Measurements from ENCODE around the gene UCP1. TPM values are rescaled to one million over a fixed set of nuclear protein-coding genes. Genes with fewer than 3 reads are reported as not detected.

The UCP1 gene
- total RNA-seq, 1 donor from 2014 or later: not detected

GRCh38 chr4:140600408-140600807 lies 31.6 kb upstream of the UCP1 start:
- intact Hi-C loops (cut with micrococcal nuclease): no loop called here
- no peak for DNase-seq
- Histone ChIP-seq H3K9me3 (replicated peaks) (no peaks in the 10 kb centered on the region), H3K27ac (replicated peaks) (no peak overlapping the region), H3K36me3 (no peaks in the 10 kb centered on the region), H3K4me1 (peaks cover 28% of the 10 kb centered on the region), H3K27me3 (ENCODE audit: low read depth) (no peaks in the 10 kb centered on the region), H3K4me3 (no peak overlapping the region)
- TF ChIP-seq, protein P1, sequence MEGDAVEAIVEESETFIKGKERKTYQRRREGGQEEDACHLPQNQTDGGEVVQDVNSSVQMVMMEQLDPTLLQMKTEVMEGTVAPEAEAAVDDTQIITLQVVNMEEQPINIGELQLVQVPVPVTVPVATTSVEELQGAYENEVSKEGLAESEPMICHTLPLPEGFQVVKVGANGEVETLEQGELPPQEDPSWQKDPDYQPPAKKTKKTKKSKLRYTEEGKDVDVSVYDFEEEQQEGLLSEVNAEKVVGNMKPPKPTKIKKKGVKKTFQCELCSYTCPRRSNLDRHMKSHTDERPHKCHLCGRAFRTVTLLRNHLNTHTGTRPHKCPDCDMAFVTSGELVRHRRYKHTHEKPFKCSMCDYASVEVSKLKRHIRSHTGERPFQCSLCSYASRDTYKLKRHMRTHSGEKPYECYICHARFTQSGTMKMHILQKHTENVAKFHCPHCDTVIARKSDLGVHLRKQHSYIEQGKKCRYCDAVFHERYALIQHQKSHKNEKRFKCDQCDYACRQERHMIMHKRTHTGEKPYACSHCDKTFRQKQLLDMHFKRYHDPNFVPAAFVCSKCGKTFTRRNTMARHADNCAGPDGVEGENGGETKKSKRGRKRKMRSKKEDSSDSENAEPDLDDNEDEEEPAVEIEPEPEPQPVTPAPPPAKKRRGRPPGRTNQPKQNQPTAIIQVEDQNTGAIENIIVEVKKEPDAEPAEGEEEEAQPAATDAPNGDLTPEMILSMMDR (IDR thresholded peaks at IDR 0.05; ENCODE audit: borderline replicate concordance): no peak

- Histone ChIP-seq H3K36me3 (no peaks in the 10 kb centered on the region), H3K4me1 (no peaks in the 10 kb centered on the region), H3K27ac (replicated peaks) (no peak overlapping the region), H3K27me3 (ENCODE audit: low read depth) (no peaks in the 10 kb centered on the region), H3K9me3 (replicated peaks) (no peaks in the 10 kb centered on the region), H3K4me3 (no peak overlapping the region)
- TF ChIP-seq, protein P1 (IDR thresholded peaks at IDR 0.05; ENCODE audit: borderline replicate concordance): peak; percentile 69
- DNase-seq: no peak
- intact Hi-C loops (cut with micrococcal nuclease): no loop called here
These were observed 26.3 kb upstream of the UCP1 start for GRCh38 chr4:140595065-140595464.

GRCh38 chr4:140584439-140584838 lies 15.7 kb upstream of the UCP1 start:
- no peaks in the 10 kb centered on the region for H3K9me3 ChIP-seq (replicated peaks)
- H3K36me3 ChIP-seq: no peaks in the 10 kb centered on the region
- DNase-seq: no peak
- intact Hi-C loops (cut with micrococcal nuclease): no loop called here
- H3K4me3 ChIP-seq: no peak overlapping the region
- H3K27ac ChIP-seq (replicated peaks): no peak overlapping the region
- H3K4me1 ChIP-seq: no peaks in the 10 kb centered on the region
- peaks cover 28% of the 10 kb centered on the region for H3K27me3 ChIP-seq (ENCODE audit: low read depth)
- TF ChIP-seq, protein P1 (IDR thresholded peaks at IDR 0.05; ENCODE audit: borderline replicate concordance): no peak

DNA sequence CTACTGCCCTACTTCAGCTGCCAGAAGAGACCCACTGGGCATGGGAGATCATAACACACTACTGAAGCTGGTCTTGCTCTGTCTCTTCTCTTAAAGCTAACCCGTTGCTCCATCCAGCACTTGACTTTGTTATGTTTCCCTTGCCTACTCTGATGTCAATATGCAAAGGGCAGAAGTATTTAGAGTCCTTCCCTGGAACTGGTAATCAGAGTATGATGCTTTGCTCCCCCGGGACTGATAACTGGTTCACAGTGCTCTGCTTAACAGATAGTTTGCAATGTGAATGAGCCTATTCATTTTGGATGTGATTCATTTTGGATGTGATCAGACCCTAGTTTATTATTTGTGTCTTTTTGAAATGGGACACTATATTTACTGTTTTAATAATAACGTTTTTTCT lies 12.3 kb upstream of the UCP1 start:
- no peaks in the 10 kb centered on the region for H3K9me3 ChIP-seq (replicated peaks)
- no peaks in the 10 kb centered on the region for H3K36me3 ChIP-seq
- H3K4me3 ChIP-seq: no peak overlapping the region
- no peaks in the 10 kb centered on the region for H3K4me1 ChIP-seq
- intact Hi-C loops (cut with micrococcal nuclease): no loop called here
- peaks cover 61% of the 10 kb centered on the region for H3K27me3 ChIP-seq (ENCODE audit: low read depth)
- no peak overlapping the region for H3K27ac ChIP-seq (replicated peaks)
- TF ChIP-seq, protein P1 (IDR thresholded peaks at IDR 0.05; ENCODE audit: borderline replicate concordance): no peak
- DNase-seq: no peak

- DNase-seq: no peak
- Histone ChIP-seq H3K4me1 (no peaks in the 10 kb centered on the region), H3K27me3 (ENCODE audit: low read depth) (peaks cover 71% of the 10 kb centered on the region), H3K36me3 (no peaks in the 10 kb centered on the region), H3K9me3 (replicated peaks) (no peaks in the 10 kb centered on the region), H3K27ac (replicated peaks) (no peak overlapping the region), H3K4me3 (no peak overlapping the region)
- TF ChIP-seq, protein P1 (IDR thresholded peaks at IDR 0.05; ENCODE audit: borderline replicate concordance): no peak
- intact Hi-C loops (cut with micrococcal nuclease): no loop called here
These were observed 10.5 kb upstream of the UCP1 start for GRCh38 chr4:140579278-140579677.

DNA sequence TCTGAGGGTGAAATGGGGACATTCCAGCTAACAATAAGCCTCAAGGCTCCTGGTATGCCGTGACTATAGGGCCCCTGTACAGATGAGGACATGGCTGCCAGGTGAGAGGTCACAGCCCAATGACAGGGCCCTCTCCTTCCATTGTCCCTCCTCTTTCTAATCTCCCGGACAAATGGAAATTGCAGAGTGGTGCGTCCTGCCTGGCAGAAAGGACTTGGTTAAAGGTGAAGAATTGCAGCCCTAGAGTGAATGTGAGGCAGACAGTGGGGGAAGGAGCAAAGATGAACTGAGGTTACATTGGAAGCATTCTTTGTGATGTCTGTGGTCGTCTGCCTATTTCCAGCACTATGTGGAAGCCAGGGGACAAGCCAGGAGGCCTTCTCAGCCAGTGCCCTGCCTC lies 6.7 kb upstream of the UCP1 start:
- TF ChIP-seq, protein P1 (IDR thresholded peaks at IDR 0.05; ENCODE audit: borderline replicate concordance): no peak
- Histone ChIP-seq H3K27ac (replicated peaks) (no peak overlapping the region), H3K4me1 (no peaks in the 10 kb centered on the region), H3K4me3 (no peak overlapping the region), H3K9me3 (replicated peaks) (peaks cover 13% of the 10 kb centered on the region), H3K27me3 (ENCODE audit: low read depth) (peaks cover 75% of the 10 kb centered on the region), H3K36me3 (no peaks in the 10 kb centered on the region)
- intact Hi-C loops (cut with micrococcal nuclease): no loop called here
- DNase-seq: no peak
